IMR-90 (cell line): ENCODE data around the gene NUDT6. TPM values are rescaled to one million over a fixed set of nuclear protein-coding genes. Genes with fewer than 3 reads are reported as not detected.

Source experiments
- ATAC-seq: fragments of 200-7000 bp; cut with Tn5 transposase; 2 replicates; pipeline ENCODE4 v1.9.1; 2020; ENCODE audit warnings: low read depth, mild to moderate bottlenecking, moderate library complexity
- BruUV-seq: library from RNA; stranded (reverse); fragments of 400-500 nt; replicated peaks from 2 replicates; lab custom pipeline; 2021; lab: Mats Ljungman, UMichigan
- CTCF ChIA-PET: fragments of 300-600 bp; formaldehyde crosslinking; extraction: SDS; loops from one replicate; lab custom pipeline; 2021; ENCODE audit warnings: antibody characterized with exemption; lab: Yijun Ruan, JAX
- POLR2A ChIA-PET: fragments of 300-600 bp; sonication (Branson Sonifier 250); formaldehyde crosslinking; loops from one replicate; lab custom pipeline; 2022; ENCODE audit warnings: antibody characterized with exemption; ENCODE audit not compliant: unreplicated experiment; lab: Charles Lee
- DNase-seq: peaks from one replicate; pipeline ENCODE4 v3.0.0; 2013
- H2AFZ ChIP-seq: replicated peaks from 2 replicates; pipeline ENCODE3; 2013; ENCODE audit warnings: low read length, mild to moderate bottlenecking; ENCODE audit not compliant: poor library complexity
- H2AK5ac ChIP-seq: 2 replicates; pipeline ENCODE4 v1.6.1; 2013; ENCODE audit warnings: low read depth, low read length, inconsistent platforms
- H2AK9ac ChIP-seq: replicated peaks from 2 replicates; pipeline ENCODE3; 2013; ENCODE audit warnings: mild to moderate bottlenecking, low read depth, low read length, moderate library complexity; ENCODE audit not compliant: poor library complexity
- H2BK120ac ChIP-seq: 2 replicates; pipeline ENCODE4 v1.6.1; 2013; ENCODE audit warnings: low read depth, low read length, inconsistent platforms
- H2BK15ac ChIP-seq: 3 replicates; pipeline ENCODE4 v1.6.1; 2013; ENCODE audit warnings: low read depth, low read length, inconsistent platforms
- H2BK20ac ChIP-seq: 2 replicates; pipeline ENCODE4 v1.6.1; 2013; ENCODE audit warnings: low read depth, mild to moderate bottlenecking, inconsistent platforms, low read length, moderate library complexity
- H2BK5ac ChIP-seq: 2 replicates; pipeline ENCODE4 v1.6.1; 2013; ENCODE audit warnings: mild to moderate bottlenecking, low read depth, low read length, inconsistent platforms; ENCODE audit not compliant: poor library complexity, severe bottlenecking
- H3K14ac ChIP-seq: replicated peaks from 2 replicates; pipeline ENCODE4 v1.6.1; 2013; ENCODE audit warnings: low read depth, low read length, inconsistent platforms
- H3K18ac ChIP-seq: 2 replicates; pipeline ENCODE4 v1.6.1; 2013; ENCODE audit warnings: low read depth, low read length, control low read depth
- H3K23ac ChIP-seq: 2 replicates; pipeline ENCODE4 v1.6.1; 2013; ENCODE audit warnings: low read depth, low read length, inconsistent platforms
- H3K27ac ChIP-seq: 2 replicates; pipeline ENCODE4 v1.5.1; 2013; ENCODE audit warnings: mild to moderate bottlenecking, control low read depth, low read length; ENCODE audit not compliant: insufficient read depth
- H3K27me3 ChIP-seq: 2 replicates; pipeline ENCODE4 v1.6.1; 2013; ENCODE audit warnings: low read length; ENCODE audit not compliant: control insufficient read depth, insufficient read depth
- H3K36me3 ChIP-seq: 2 replicates; pipeline ENCODE4 v1.6.1; 2013; ENCODE audit warnings: low read length, mixed read lengths; ENCODE audit not compliant: control insufficient read depth, insufficient read depth
- H3K4ac ChIP-seq: 2 replicates; pipeline ENCODE4 v1.6.1; 2013; ENCODE audit warnings: low read depth, low read length, inconsistent platforms
- H3K4me1 ChIP-seq: 2 replicates; pipeline ENCODE4 v1.6.1; 2013; ENCODE audit warnings: low read length, mixed read lengths; ENCODE audit not compliant: control insufficient read depth, insufficient read depth
- H3K4me2 ChIP-seq: 2 replicates; pipeline ENCODE4 v1.6.1; 2013; ENCODE audit warnings: low read depth, mild to moderate bottlenecking, control low read depth, low read length, moderate library complexity
- H3K4me3 ChIP-seq: 2 replicates; pipeline ENCODE4 v1.5.1; 2013; ENCODE audit warnings: low read depth, mild to moderate bottlenecking, control low read depth, low read length, moderate library complexity; ENCODE audit not compliant: insufficient read depth
- H3K56ac ChIP-seq: 2 replicates; pipeline ENCODE4 v1.6.1; 2013; ENCODE audit warnings: low read length, inconsistent platforms; ENCODE audit not compliant: insufficient read depth; ENCODE audit errors: extremely low read depth
- H3K79me1 ChIP-seq, 2 experiments: 2 replicates each; pipeline ENCODE4 v1.6.1; 2013; ENCODE audit warnings: low read length in 2 of 2, inconsistent platforms in 1 of 2, low read depth in 1 of 2
- H3K9ac ChIP-seq: 2 replicates; pipeline ENCODE4 v1.6.1; 2013; ENCODE audit warnings: low read depth, low read length, control low read depth
- H3K9me1 ChIP-seq: 2 replicates; pipeline ENCODE4 v1.6.1; 2013; ENCODE audit warnings: low read length, inconsistent platforms; ENCODE audit not compliant: insufficient read depth
- H3K9me3 ChIP-seq: 2 replicates; pipeline ENCODE4 v1.6.1; 2013; ENCODE audit warnings: low read length; ENCODE audit not compliant: control insufficient read depth, insufficient read depth
- H4K20me1 ChIP-seq: 2 replicates; pipeline ENCODE4 v1.6.1; 2013; ENCODE audit warnings: low read length, inconsistent platforms; ENCODE audit not compliant: insufficient read depth
- H4K5ac ChIP-seq: 2 replicates; pipeline ENCODE4 v1.6.1; 2013; ENCODE audit warnings: mild to moderate bottlenecking, low read depth, low read length, control low read depth
- H4K8ac ChIP-seq, 2 experiments: 2 replicates each; pipeline ENCODE4 v1.6.1; 2013; ENCODE audit warnings: low read depth in 2 of 2, low read length in 2 of 2, control low read depth in 1 of 2, inconsistent platforms in 1 of 2
- H4K91ac ChIP-seq: 2 replicates; pipeline ENCODE4 v1.6.1; 2013; ENCODE audit warnings: low read depth, low read length, inconsistent platforms; ENCODE audit not compliant: insufficient read depth
- POLR2A ChIP-seq: IDR thresholded peaks from 2 replicates; pipeline ENCODE4 v1.6.1; 2012; ENCODE audit warnings: mild to moderate bottlenecking, low read depth, low read length
- RFX5 ChIP-seq: IDR thresholded peaks from 2 replicates; pipeline ENCODE4 v1.8.0; 2012; ENCODE audit warnings: low read depth, mild to moderate bottlenecking, low read length, moderate library complexity
- SMC3 ChIP-seq: fragments of 150-350 bp; IDR thresholded peaks from 2 replicates; pipeline ENCODE4 v1.6.1; 2016; ENCODE audit warnings: low read depth, mild to moderate bottlenecking, antibody characterized with exemption, low read length, moderate library complexity
- WGBS, 2 experiments: methylation state at CpG; one replicate each; pipeline versions ENCODE4 v1.1.5 to v1.1.7; 2013; ENCODE audit warnings: missing lambda C conversion rate in 2 of 2; ENCODE audit not compliant: insufficient read length in 1 of 2; ENCODE audit errors: extremely low coverage in 2 of 2; 5-methylcytosine and 5-hydroxymethylcytosine counted together
- dilution Hi-C: fragments of 300-500 bp; cut with HindIII; formaldehyde crosslinking; loops from one replicate; pipeline ENCODE4 v1.14.3; 2018; ENCODE audit warnings: low sequenced_read_pairs; ENCODE audit not compliant: unreplicated experiment
- in situ Hi-C: fragments of 300-500 bp; cut with MboI; formaldehyde crosslinking; loops from 3 replicates; pipeline ENCODE4 v1.14.3; 2019; ENCODE audit warnings: low sequenced_read_pairs, inconsistent platforms, mixed read lengths
- intact Hi-C: fragments of 100-400 bp; cut with micrococcal nuclease; formaldehyde crosslinking; loops from 2 replicates; pipeline ENCODE4 v1.10.0; 2022
- polyA plus RNA-seq, 3 experiments: library from polyadenylated mRNA; depleted of rRNA; stranded (reverse); fragments of >200 nt; gene quantifications; 2 replicates each; pipeline ENCODE4 v1.2.3, GENCODE V29; 2012; ENCODE audit warnings: low replicate concordance in 1 of 3
- total RNA-seq: library from RNA; depleted of rRNA; stranded (reverse); fragments of >200 nt; gene quantifications from 2 replicates; pipeline ENCODE4 v1.2.3, GENCODE V29; 2012

Gene NUDT6
- total and polyA plus RNA-seq, 2 of the 4 experiments (the other 2 are of a cell fraction): 2.7 to 4.8 TPM

GRCh38 chr4:122863639-122864038 lies 58.8 kb downstream of the NUDT6 start:
- H4K8ac ChIP-seq: no peak overlapping the region
- H3K9me1 ChIP-seq: peaks cover 6% of the 10 kb centered on the region
- no peak overlapping the region for H4K5ac ChIP-seq
- intact Hi-C loops (loop anchor here (5.0 kb wide), 1 partner anchor 36 kb away; the partner anchor contains the start of gene FGF2), dilution Hi-C loops (no loop called here), in situ Hi-C loops (no loop called here)
- no peak overlapping the region for H3K4me2 ChIP-seq
- no peak overlapping the region for H3K4ac ChIP-seq
- ChIA-PET CTCF (no interaction called here), POLR2A (no interaction called here)
- no peak overlapping the region for H3K23ac ChIP-seq
- H3K9me3 ChIP-seq: peaks cover 2% of the 10 kb centered on the region
- H2AK9ac ChIP-seq: no peak overlapping the region
- H3K56ac ChIP-seq: no peak overlapping the region
- H3K27me3 ChIP-seq: no peaks in the 10 kb centered on the region
- DNase-seq: no peak
- no peak overlapping the region for H3K27ac ChIP-seq
- H2BK5ac ChIP-seq: no peak overlapping the region
- H2AK5ac ChIP-seq: no peak overlapping the region
- H4K91ac ChIP-seq: no peak overlapping the region
- H2BK20ac ChIP-seq: no peak overlapping the region
- H3K14ac ChIP-seq: no peak overlapping the region
- peaks cover 6% of the 10 kb centered on the region for H3K4me1 ChIP-seq
- no TSS peak for BruUV-seq
- H3K4me3 ChIP-seq: no peak overlapping the region
- H3K79me1 ChIP-seq: peaks cover 12 to 63% of the 10 kb centered on the region in 2 experiments
- no peak for TF ChIP-seq POLR2A
- no peak for TF ChIP-seq SMC3
- TF ChIP-seq RFX5: no peak
- peak; percentile 17; the same call in 1 of the 2 replicates for ATAC-seq
- peaks cover 28% of the 10 kb centered on the region; the same call in 1 of the 2 replicates for H4K20me1 ChIP-seq
- no peak overlapping the region for H2BK15ac ChIP-seq
- H2AFZ ChIP-seq: no peak overlapping the region
- no CpG with 5 or more reads among the region's 1 CpG for WGBS, 2 experiments
- no peak overlapping the region for H3K9ac ChIP-seq
- no peak overlapping the region for H3K18ac ChIP-seq
- peaks cover 2% of the 10 kb centered on the region; the same call in 1 of the 2 replicates for H3K36me3 ChIP-seq
- no peak overlapping the region for H2BK120ac ChIP-seq
